AG09309 (cell line): Measurements from ENCODE around the gene CANT1.

ENCODE experiments used
- DNase-seq: peaks from one replicate; pipeline ENCODE4 v3.0.0-alpha.2; 2010; ENCODE audit warnings: low read depth
- H3K4me3 ChIP-seq: 2 replicates; pipeline ENCODE4 v1.5.1; 2011; ENCODE audit warnings: mild to moderate bottlenecking, low read depth, low read length, moderate library complexity; ENCODE audit not compliant: control insufficient read depth
- TF ChIP-seq, protein P1 (sequence below): IDR thresholded peaks from 2 replicates; pipeline ENCODE4 v1.5.1; 2011; ENCODE audit warnings: mild to moderate bottlenecking, low read depth, low read length, inconsistent platforms; ENCODE audit not compliant: insufficient read depth, control insufficient read depth; ENCODE audit errors: missing control alignments

The CANT1 gene

DNA sequence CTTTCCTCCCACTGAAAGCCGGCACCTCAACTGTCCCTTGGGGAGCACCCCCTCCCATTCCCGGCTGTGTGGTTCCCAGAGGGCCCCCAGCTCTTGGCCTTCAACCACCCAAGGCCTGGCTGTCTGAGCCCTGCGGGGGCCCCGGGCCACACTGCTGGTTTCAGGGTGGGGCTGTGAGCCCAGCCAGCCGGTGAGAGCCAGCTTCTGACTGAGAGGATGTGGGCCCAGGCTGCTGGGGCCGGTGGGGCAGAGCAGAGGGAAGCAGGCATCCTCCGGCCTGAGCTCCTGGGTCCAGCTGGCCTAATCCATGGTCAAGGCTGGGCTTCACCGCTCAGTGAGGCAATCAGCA is 29.0 kb downstream of the CANT1 start:
- no peak overlapping the region for H3K4me3 ChIP-seq
- DNase-seq = no peak
- TF ChIP-seq, protein P1, sequence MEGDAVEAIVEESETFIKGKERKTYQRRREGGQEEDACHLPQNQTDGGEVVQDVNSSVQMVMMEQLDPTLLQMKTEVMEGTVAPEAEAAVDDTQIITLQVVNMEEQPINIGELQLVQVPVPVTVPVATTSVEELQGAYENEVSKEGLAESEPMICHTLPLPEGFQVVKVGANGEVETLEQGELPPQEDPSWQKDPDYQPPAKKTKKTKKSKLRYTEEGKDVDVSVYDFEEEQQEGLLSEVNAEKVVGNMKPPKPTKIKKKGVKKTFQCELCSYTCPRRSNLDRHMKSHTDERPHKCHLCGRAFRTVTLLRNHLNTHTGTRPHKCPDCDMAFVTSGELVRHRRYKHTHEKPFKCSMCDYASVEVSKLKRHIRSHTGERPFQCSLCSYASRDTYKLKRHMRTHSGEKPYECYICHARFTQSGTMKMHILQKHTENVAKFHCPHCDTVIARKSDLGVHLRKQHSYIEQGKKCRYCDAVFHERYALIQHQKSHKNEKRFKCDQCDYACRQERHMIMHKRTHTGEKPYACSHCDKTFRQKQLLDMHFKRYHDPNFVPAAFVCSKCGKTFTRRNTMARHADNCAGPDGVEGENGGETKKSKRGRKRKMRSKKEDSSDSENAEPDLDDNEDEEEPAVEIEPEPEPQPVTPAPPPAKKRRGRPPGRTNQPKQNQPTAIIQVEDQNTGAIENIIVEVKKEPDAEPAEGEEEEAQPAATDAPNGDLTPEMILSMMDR = no peak

DNA sequence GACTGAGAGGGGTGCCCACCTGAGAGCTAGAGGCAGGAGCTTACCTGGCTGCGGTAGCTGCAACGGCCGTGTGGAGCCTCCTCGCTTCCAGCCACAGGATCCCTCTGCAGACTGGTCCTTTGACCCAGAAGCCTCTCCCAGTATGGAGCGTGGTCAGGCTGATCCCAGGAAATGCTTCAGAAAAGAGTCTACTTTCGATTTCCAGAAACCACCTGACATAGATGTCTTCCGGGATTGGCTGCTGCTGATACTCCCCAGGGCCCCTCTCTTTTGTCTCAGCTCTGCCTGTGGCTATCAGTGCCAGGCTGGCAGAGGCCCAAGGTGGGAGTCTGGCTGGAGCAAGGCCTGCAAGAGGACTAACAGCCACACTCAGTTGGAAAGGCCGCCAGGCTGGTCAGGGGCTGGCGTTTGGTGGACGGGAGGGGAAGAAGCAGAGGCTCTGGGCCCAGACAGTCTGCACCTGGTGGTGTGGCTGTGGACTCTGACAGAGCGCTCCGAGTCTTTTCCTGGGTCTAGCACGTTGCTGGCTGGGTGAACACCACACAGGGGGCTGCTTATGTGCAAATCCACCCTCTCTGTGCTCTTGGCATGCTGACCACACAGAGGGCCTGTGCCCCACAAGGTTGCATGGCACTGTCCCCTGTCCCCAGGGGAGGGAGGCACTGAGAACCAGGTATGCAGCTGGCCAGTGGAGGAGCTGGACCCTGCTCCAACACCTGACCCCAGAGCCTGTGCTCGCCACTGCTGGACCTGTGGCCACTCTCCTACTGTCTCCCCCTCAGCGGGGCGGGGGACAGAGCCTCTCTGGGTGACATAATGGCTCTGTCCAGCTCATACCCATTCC is 29.6 kb downstream of the CANT1 start, which contains the start of gene LGALS3BP:
Gene LGALS3BP, minus strand, starts transcription at position 144 of the 844 bp plus-strand sequence. CDS start 2,732 bp downstream, outside the sequence.
- peak within 1 kb of the TSS; percentile 17 for H3K4me3 ChIP-seq
- TF ChIP-seq, protein P1 = no peak
- no peak for DNase-seq

DNA sequence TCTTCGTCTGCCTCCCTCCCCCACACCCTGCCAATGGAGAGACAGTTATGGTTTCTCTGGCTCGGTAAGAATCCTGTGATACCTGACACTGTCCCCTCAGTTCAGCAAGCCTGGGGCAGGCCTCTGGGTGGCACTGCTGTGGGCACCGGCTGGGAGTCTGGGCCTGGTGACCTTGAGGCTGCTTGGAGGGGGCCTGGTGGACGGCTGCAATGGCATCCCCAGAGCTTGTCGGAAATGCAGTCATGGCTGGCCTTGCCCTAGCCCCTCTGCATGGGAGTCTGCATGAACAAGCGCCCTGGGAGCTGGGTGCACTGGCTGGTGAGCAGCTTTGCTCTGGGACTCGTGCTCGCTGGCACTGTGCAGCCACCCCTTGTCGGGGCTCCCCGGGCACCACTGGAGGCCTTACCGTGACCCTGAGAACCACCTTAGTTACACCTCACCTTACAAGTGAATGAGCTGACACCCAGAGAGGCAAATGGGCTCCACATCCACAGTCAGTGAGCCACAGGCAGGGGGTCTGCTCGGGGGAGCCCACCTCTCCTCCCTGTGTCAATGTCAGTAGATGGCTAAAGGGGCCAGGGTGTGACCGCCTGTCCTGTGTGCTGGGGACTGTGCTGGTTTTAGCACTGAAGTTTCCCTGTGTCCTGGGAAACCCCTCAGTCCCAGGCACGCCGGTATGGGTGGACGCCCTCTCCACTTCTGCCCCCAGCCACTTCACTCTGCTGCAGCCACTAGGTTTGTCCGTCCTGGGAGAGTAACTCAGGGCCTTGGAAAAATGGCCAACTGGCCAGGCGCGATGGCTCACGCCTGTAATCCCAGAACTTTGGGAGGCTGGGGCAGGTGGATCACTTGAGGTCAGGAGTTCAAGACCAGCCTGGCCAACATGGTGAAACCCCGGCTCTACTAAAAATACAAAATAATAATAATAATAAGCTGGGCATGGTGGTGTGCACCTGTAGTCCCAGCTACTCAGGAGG is 31.3 kb downstream of the CANT1 start:
- TF ChIP-seq, protein P1 = no peak
- no peak for DNase-seq
- H3K4me3 ChIP-seq = no peak overlapping the region

DNA sequence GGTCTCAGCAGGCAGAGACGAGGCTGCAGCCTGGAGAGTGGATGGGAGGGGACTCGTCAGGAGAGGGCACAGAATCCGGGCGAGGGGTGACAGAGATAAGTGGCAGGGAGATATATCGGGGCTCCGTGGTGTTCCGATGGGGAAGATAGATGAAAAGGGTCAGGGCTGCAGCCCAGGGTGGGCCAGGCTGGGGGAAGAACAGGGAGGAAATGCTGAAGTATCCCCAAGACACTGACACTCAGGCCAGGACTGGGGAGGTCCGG is 32.0 kb downstream of the CANT1 start:
- no peak overlapping the region for H3K4me3 ChIP-seq
- DNase-seq = no peak
- TF ChIP-seq, protein P1 = no peak

DNA sequence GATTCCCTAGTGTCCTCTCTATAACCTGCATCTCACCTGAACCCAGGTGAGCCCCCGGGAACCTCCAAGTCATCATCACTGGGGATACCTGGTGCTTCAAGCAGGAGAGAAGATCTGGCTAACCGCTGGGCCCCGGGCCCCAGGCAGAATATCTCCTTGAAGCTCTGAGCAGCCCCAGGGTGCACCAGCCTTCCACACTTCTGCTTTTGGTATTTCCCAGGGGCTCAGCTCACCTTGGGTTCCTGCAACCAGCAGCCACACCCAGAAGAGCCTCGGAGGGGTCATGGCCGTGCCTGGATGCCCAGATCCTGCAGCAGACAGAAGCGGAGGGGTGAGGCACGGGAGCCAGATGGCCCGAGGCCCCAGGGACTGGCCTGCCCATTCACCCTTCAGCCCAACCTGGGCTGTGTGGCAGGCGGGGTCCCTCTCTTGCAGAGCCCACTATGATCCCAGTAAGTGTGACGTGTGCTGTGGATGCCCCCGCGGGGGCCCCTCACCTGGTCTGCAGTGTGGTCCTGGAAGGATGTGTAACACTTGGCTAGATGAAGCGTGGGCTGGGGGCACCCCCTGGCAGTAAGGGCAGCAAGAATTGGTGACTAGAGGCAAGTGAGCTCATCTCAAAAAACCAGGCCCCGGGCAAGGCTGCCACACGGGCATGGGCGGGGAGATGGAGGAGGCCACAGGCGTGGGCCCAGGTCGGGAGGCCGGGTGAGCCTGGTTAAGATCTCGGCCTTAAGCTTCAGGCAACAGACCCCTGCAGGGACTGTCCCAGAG is 32.5 kb downstream of the CANT1 start:
- TF ChIP-seq, protein P1 = no peak
- DNase-seq = no peak
- no peak overlapping the region for H3K4me3 ChIP-seq
